Measurements from ENCODE around the gene PRMT5. TPM values are rescaled to one million over a fixed set of nuclear protein-coding genes. Genes with fewer than 3 reads are reported as not detected.
A peak's percentile ranks its signal among the peaks of the same experiment; 100 is the strongest.

PRMT5 gene
- polyA plus RNA-seq (2013, experiment 1 of 2): 88.1 TPM
- polyA plus RNA-seq (2013, experiment 2 of 2): 93.5 TPM

DNA sequence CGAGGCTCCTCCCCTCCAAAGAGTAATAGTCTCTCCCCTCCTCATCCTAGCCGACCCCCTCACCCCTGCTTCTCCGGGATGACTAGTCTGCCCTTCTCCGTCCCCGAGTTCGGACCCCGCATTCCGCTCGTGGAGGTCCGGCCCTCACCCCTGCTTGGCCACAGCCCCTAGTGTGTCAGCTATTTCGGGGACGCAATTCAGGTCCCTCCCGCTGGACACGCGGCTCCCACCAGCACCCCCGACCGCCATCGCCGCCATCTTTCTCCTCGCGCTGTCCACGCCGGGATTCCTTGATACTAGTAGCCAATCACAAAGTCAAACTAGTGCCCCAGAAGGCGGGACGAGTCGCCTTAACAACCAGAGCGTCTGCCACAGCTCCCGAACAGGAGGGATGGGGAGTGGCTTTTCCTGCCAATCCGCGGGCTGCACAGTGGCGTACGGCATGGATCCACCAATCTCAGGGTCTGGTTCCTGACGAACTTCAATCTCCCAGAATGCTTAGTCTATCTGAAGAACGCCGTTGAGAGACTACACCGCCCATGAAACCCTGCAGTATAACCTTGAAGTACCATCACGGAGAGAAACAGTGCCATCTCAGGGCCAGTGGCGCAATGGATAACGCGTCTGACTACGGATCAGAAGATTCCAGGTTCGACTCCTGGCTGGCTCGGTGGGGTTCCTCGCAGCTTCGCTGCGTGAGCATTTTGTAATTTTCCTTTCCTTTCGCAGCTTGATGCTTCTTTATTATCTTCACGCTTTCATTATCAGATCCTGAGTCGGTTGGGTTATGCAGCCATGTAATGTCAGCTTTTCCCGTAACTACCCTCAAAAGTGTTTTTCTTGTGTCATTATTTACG is at the start of gene PRMT5:
TSS of gene PRMT5 (minus strand) at position 273 of the 857 bp plus-strand sequence. CDS start at position 258, 15 bp downstream.
- Histone ChIP-seq H2BK120ac (ENCODE audit: low read depth, low read length) (no peak within 1 kb of the TSS), H3K79me1 (ENCODE audit: low read depth, low read length) (no peaks in the 10 kb centered on the region), H2BK5ac (ENCODE audit: low read length) (no peak within 1 kb of the TSS), H4K8ac (ENCODE audit: low read depth, low read length) (no peak within 1 kb of the TSS), H3K4ac (ENCODE audit: low read length) (no peak within 1 kb of the TSS), H3K9ac (ENCODE audit: low read depth, low read length, poor library complexity) (peak within 1 kb of the TSS; percentile 99), H3K36me3 (replicated peaks in 1 of 2; ENCODE audit: control insufficient read depth in 2 of 2, insufficient read depth in 2 of 2, low read length in 2 of 2) (peaks cover 19 to 41% of the 10 kb centered on the region in 2 donors), H2BK15ac (ENCODE audit: low read length) (peak within 1 kb of the TSS; percentile 46), H2AK5ac (ENCODE audit: low read depth, low read length) (peak within 1 kb of the TSS; percentile 7), H3K23ac (ENCODE audit: low read depth, low read length, poor library complexity) (peak within 1 kb of the TSS; percentile 85), H3K27me3 (ENCODE audit: control insufficient read depth in 3 of 3, insufficient read depth in 3 of 3, low read depth in 1 of 3, low read length in 3 of 3) (no peaks in the 10 kb centered on the region), H3K4me1 (ENCODE audit: control insufficient read depth in 2 of 2, insufficient read depth in 1 of 2, low read depth in 1 of 2, low read length in 2 of 2) (peaks cover 5 to 6% of the 10 kb centered on the region in 2 donors), H2AFZ (ENCODE audit: low read length) (peak within 1 kb of the TSS; percentile 89), H3K27ac (replicated peaks; ENCODE audit: low read length) (peak within 1 kb of the TSS; percentile 69), H3K9me3 (replicated peaks in 1 of 2; ENCODE audit: control insufficient read depth in 2 of 2, insufficient read depth in 1 of 2, low read depth in 1 of 2, low read length in 2 of 2) (no peaks in the 10 kb centered on the region), H4K91ac (ENCODE audit: low read depth, low read length, poor library complexity) (no peak within 1 kb of the TSS), H3K4me3 (ENCODE audit: low read length in 2 of 2) (peak within 1 kb of the TSS; percentile 79 to 99), H3K4me2 (ENCODE audit: insufficient read depth, low read length, poor library complexity, severe bottlenecking) (peak within 1 kb of the TSS; percentile 83), H3K18ac (ENCODE audit: low read length) (peak within 1 kb of the TSS; percentile 98), H2BK12ac (ENCODE audit: low read length) (no peak within 1 kb of the TSS), H3K14ac (ENCODE audit: low read length) (no peak within 1 kb of the TSS)
- peak; percentile 100 for DNase-seq (ENCODE audit: low spot score)
- no CpG with 5 or more reads among the region's 51 CpGs for whole genome bisulfite sequencing, 2 donors (ENCODE audit: extremely low coverage in 2 of 2, insufficient read length in 2 of 2, insufficient replicate concordance in 1 of 2)

DNA sequence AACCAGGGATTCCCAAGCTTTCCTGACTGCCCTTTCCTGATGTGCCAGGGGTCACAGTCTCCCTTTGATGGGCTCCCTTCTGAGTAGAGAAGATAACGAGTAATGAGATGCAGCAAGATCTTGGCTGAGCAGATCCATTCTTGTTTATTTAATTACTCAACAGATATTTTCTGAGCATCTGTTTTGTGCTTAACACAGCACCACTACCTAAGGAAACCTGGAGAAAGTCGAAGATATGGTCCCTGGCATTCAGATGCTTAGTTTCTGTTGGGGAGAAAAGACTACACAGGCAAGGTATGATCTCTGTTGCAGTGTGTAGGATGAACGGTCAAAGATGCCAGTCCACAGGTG is 49.3 kb upstream of the PRMT5 start:
- Histone ChIP-seq H3K27me3 (ENCODE audit: control insufficient read depth in 3 of 3, insufficient read depth in 3 of 3, low read depth in 1 of 3, low read length in 3 of 3) (no peaks in the 10 kb centered on the region), H2AK5ac (ENCODE audit: low read depth, low read length) (peak overlapping the region; percentile 79), H3K4me2 (ENCODE audit: insufficient read depth, low read length, poor library complexity, severe bottlenecking) (peak overlapping the region; percentile 72), H2BK12ac (ENCODE audit: low read length) (no peak overlapping the region), H4K91ac (ENCODE audit: low read depth, low read length, poor library complexity) (peak overlapping the region; percentile 77), H3K14ac (ENCODE audit: low read length) (peak overlapping the region; percentile 60), H3K36me3 (replicated peaks in 1 of 2; ENCODE audit: control insufficient read depth in 2 of 2, insufficient read depth in 2 of 2, low read length in 2 of 2) (peaks cover 30 to 65% of the 10 kb centered on the region in 2 donors), H3K18ac (ENCODE audit: low read length) (peak overlapping the region; percentile 95), H2AFZ (ENCODE audit: low read length) (no peak overlapping the region), H3K27ac (replicated peaks; ENCODE audit: low read length) (peak overlapping the region; percentile 95), H3K4ac (ENCODE audit: low read length) (no peak overlapping the region), H3K79me1 (ENCODE audit: low read depth, low read length) (peaks cover 19% of the 10 kb centered on the region), H3K9ac (ENCODE audit: low read depth, low read length, poor library complexity) (no peak overlapping the region), H2BK15ac (ENCODE audit: low read length) (no peak overlapping the region), H4K8ac (ENCODE audit: low read depth, low read length) (no peak overlapping the region), H2BK120ac (ENCODE audit: low read depth, low read length) (no peak overlapping the region), H3K23ac (ENCODE audit: low read depth, low read length, poor library complexity) (no peak overlapping the region), H2BK5ac (ENCODE audit: low read length) (peak overlapping the region; percentile 89), H3K4me1 (ENCODE audit: control insufficient read depth in 2 of 2, insufficient read depth in 1 of 2, low read depth in 1 of 2, low read length in 2 of 2) (peaks cover 37% of the 10 kb centered on the region in 2 donors), H3K9me3 (replicated peaks in 1 of 2; ENCODE audit: control insufficient read depth in 2 of 2, insufficient read depth in 1 of 2, low read depth in 1 of 2, low read length in 2 of 2) (no peaks in the 10 kb centered on the region), H3K4me3 (ENCODE audit: low read length in 2 of 2) (peak overlapping the region in 1 of 2 donors; percentile 89)
- WGBS, 2 donors (ENCODE audit: extremely low coverage in 2 of 2, insufficient read length in 2 of 2, insufficient replicate concordance in 1 of 2): no CpG with 5 or more reads among the region's 3 CpGs
- no peak for DNase-seq (ENCODE audit: low spot score)

DNA sequence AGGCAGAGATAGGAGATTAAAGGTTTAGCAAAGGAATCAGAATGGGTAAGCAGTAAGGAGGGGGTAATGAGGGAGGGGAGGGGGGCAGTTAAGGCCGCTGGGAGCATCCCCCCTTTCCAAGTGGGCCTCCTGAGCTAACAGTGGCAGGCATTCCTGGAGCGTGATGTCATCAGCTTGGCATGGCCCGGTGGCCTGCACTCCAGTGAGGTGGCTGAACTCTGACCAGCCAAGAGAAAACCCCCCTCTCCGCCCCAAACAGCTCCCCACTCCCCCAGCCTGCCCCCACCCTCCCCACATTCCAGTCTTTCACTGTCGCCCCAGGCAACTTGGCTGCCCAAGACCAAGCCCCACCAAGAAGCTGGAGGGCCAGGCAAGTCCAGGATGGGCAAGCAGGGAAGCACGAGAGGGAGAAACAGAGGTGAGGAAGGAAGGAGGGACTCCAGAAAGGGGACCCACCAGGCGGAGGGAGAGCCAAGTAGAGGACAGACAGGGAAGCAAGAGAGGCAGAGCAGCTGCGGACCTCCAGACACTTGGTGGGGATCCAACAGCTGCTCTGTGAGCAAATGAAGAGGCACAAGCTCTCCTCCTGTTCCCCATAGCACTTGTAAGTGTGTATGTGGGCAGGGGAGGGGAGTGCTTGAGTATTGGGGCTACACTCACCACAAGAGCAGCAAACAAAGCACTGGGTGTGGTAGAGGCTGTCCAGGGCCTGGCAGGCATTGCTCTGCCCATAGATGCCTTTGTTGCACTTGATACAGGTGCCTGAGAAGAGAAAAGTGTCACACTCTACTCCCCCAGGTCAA is 48.7 kb upstream of the PRMT5 start:
- peak overlapping the region; percentile 60 for H3K14ac ChIP-seq (ENCODE audit: low read length)
- no peak overlapping the region for H2BK12ac ChIP-seq (ENCODE audit: low read length)
- peak overlapping the region; percentile 79 for H2AK5ac ChIP-seq (ENCODE audit: low read depth, low read length)
- H3K4me2 ChIP-seq (ENCODE audit: insufficient read depth, low read length, poor library complexity, severe bottlenecking): peak overlapping the region; percentile 51
- peak overlapping the region; percentile 95 for H3K18ac ChIP-seq (ENCODE audit: low read length)
- no peaks in the 10 kb centered on the region for H3K9me3 ChIP-seq (replicated peaks in 1 of 2; ENCODE audit: control insufficient read depth in 2 of 2, insufficient read depth in 1 of 2, low read depth in 1 of 2, low read length in 2 of 2)
- peaks cover 22% of the 10 kb centered on the region for H3K79me1 ChIP-seq (ENCODE audit: low read depth, low read length)
- no peaks in the 10 kb centered on the region for H3K27me3 ChIP-seq (ENCODE audit: control insufficient read depth in 3 of 3, insufficient read depth in 3 of 3, low read depth in 1 of 3, low read length in 3 of 3)
- peak overlapping the region; percentile 66 for H3K4ac ChIP-seq (ENCODE audit: low read length)
- H2BK15ac ChIP-seq (ENCODE audit: low read length): no peak overlapping the region
- no CpG with 5 or more reads among the region's 8 CpGs for WGBS, 2 donors (ENCODE audit: extremely low coverage in 2 of 2, insufficient read length in 2 of 2, insufficient replicate concordance in 1 of 2)
- H2BK120ac ChIP-seq (ENCODE audit: low read depth, low read length): no peak overlapping the region
- peak overlapping the region; percentile 68 for H3K9ac ChIP-seq (ENCODE audit: low read depth, low read length, poor library complexity)
- H3K4me1 ChIP-seq (ENCODE audit: control insufficient read depth in 2 of 2, insufficient read depth in 1 of 2, low read depth in 1 of 2, low read length in 2 of 2): peaks cover 37% of the 10 kb centered on the region in 2 donors
- no peak overlapping the region for H4K8ac ChIP-seq (ENCODE audit: low read depth, low read length)
- peaks cover 35 to 71% of the 10 kb centered on the region in 2 donors for H3K36me3 ChIP-seq (replicated peaks in 1 of 2; ENCODE audit: control insufficient read depth in 2 of 2, insufficient read depth in 2 of 2, low read length in 2 of 2)
- H4K91ac ChIP-seq (ENCODE audit: low read depth, low read length, poor library complexity): peak overlapping the region; percentile 77
- peak overlapping the region; percentile 89 for H2BK5ac ChIP-seq (ENCODE audit: low read length)
- DNase-seq (ENCODE audit: low spot score): peak; percentile 93
- peak overlapping the region; percentile 46 for H3K23ac ChIP-seq (ENCODE audit: low read depth, low read length, poor library complexity)
- no peak overlapping the region for H2AFZ ChIP-seq (ENCODE audit: low read length)
- peak overlapping the region; percentile 95 for H3K27ac ChIP-seq (replicated peaks; ENCODE audit: low read length)
- peak overlapping the region; percentile 18 to 27 for H3K4me3 ChIP-seq (ENCODE audit: low read length in 2 of 2)

DNA sequence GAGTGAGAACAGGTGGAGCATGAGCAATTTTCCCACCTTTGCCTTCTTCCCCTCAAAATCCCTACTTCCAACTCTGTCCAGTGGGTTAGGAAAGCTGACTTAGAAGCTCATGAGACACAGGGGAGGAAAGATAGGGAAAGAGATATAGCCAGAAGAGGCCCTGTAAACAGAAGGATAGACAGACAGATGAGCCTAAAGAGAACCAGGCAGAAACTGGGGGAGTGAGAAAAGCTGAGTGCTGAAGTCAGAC is 48.2 kb upstream of the PRMT5 start:
- Histone ChIP-seq H2BK12ac (ENCODE audit: low read length) (no peak overlapping the region), H3K79me1 (ENCODE audit: low read depth, low read length) (peaks cover 22% of the 10 kb centered on the region), H3K27me3 (ENCODE audit: control insufficient read depth in 3 of 3, insufficient read depth in 3 of 3, low read depth in 1 of 3, low read length in 3 of 3) (no peaks in the 10 kb centered on the region), H2AFZ (ENCODE audit: low read length) (no peak overlapping the region), H3K4me2 (ENCODE audit: insufficient read depth, low read length, poor library complexity, severe bottlenecking) (peak overlapping the region; percentile 44), H2BK120ac (ENCODE audit: low read depth, low read length) (no peak overlapping the region), H3K18ac (ENCODE audit: low read length) (no peak overlapping the region), H4K8ac (ENCODE audit: low read depth, low read length) (no peak overlapping the region), H3K9me3 (replicated peaks in 1 of 2; ENCODE audit: control insufficient read depth in 2 of 2, insufficient read depth in 1 of 2, low read depth in 1 of 2, low read length in 2 of 2) (no peaks in the 10 kb centered on the region), H3K14ac (ENCODE audit: low read length) (no peak overlapping the region), H3K9ac (ENCODE audit: low read depth, low read length, poor library complexity) (no peak overlapping the region), H3K4ac (ENCODE audit: low read length) (no peak overlapping the region), H3K4me1 (ENCODE audit: control insufficient read depth in 2 of 2, insufficient read depth in 1 of 2, low read depth in 1 of 2, low read length in 2 of 2) (peaks cover 37% of the 10 kb centered on the region in 2 donors), H3K36me3 (replicated peaks in 1 of 2; ENCODE audit: control insufficient read depth in 2 of 2, insufficient read depth in 2 of 2, low read length in 2 of 2) (peaks cover 41 to 76% of the 10 kb centered on the region in 2 donors), H2AK5ac (ENCODE audit: low read depth, low read length) (no peak overlapping the region), H3K4me3 (ENCODE audit: low read length in 2 of 2) (no peak overlapping the region), H3K23ac (ENCODE audit: low read depth, low read length, poor library complexity) (no peak overlapping the region), H3K27ac (replicated peaks; ENCODE audit: low read length) (peak overlapping the region; percentile 80), H4K91ac (ENCODE audit: low read depth, low read length, poor library complexity) (no peak overlapping the region), H2BK15ac (ENCODE audit: low read length) (no peak overlapping the region), H2BK5ac (ENCODE audit: low read length) (no peak overlapping the region)
- DNase-seq (ENCODE audit: low spot score): no peak

Data from neuronal stem cell (in vitro differentiated cells).